ENCODE measurements around the gene KIAA2012.

The KIAA2012 gene

GRCh38 chr2:202157211-202157990 lies 84.3 kb downstream of the KIAA2012 start:
- no peak for DNase-seq
- H3K36me3 ChIP-seq = no peaks in the 10 kb centered on the region
- TF ChIP-seq, protein P1, sequence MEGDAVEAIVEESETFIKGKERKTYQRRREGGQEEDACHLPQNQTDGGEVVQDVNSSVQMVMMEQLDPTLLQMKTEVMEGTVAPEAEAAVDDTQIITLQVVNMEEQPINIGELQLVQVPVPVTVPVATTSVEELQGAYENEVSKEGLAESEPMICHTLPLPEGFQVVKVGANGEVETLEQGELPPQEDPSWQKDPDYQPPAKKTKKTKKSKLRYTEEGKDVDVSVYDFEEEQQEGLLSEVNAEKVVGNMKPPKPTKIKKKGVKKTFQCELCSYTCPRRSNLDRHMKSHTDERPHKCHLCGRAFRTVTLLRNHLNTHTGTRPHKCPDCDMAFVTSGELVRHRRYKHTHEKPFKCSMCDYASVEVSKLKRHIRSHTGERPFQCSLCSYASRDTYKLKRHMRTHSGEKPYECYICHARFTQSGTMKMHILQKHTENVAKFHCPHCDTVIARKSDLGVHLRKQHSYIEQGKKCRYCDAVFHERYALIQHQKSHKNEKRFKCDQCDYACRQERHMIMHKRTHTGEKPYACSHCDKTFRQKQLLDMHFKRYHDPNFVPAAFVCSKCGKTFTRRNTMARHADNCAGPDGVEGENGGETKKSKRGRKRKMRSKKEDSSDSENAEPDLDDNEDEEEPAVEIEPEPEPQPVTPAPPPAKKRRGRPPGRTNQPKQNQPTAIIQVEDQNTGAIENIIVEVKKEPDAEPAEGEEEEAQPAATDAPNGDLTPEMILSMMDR (IDR thresholded peaks at IDR 0.05; ENCODE audit: low read depth, low read length) = no peak
- no peak overlapping the region for H3K4me3 ChIP-seq (ENCODE audit: low read depth, low read length)
- H3K27me3 ChIP-seq (ENCODE audit: insufficient read depth, low read depth, severe bottlenecking) = no peaks in the 10 kb centered on the region
- no peak overlapping the region for H3K27ac ChIP-seq
- peaks cover 4% of the 10 kb centered on the region for H3K9me3 ChIP-seq (ENCODE audit: severe bottlenecking)

GRCh38 chr2:202158796-202159195 lies 85.7 kb downstream of the KIAA2012 start:
- TF ChIP-seq, protein P1 (IDR thresholded peaks at IDR 0.05; ENCODE audit: low read depth, low read length) = peak; percentile 59
- H3K36me3 ChIP-seq = no peaks in the 10 kb centered on the region

GRCh38 chr2:202161151-202161835 lies 88.2 kb downstream of the KIAA2012 start:
- TF ChIP-seq, protein P1 (IDR thresholded peaks at IDR 0.05; ENCODE audit: low read depth, low read length) = no peak

More at GRCh38 chr2:202158796-202159195, 85.7 kb downstream of the KIAA2012 start:
- DNase-seq = peak; percentile 45
- no peaks in the 10 kb centered on the region for H3K9me3 ChIP-seq (ENCODE audit: severe bottlenecking)
- H3K4me3 ChIP-seq (ENCODE audit: low read depth, low read length) = no peak overlapping the region
- no peaks in the 10 kb centered on the region for H3K27me3 ChIP-seq (ENCODE audit: insufficient read depth, low read depth, severe bottlenecking)
- no peak overlapping the region for H3K27ac ChIP-seq

DNA sequence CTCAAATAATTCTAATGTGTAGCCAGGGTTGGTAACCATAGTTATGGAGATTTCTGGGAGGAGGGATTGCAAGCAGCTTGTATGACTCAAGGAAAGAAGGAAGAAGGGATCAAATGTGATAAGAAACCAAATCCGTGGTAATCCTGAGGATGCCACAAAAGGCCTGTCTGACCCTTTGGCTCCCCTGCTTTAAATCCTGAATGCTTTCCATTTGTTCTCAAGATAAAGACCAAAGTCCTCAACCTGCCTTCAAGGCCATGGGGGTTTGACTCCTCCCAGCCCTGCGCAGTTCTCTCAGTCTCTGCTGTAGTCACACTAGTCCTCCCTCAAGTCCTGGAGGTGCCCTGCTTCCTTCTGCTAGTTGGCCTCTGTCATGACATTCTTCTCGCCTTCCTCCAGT lies 91.4 kb downstream of the KIAA2012 start:
- H3K27ac ChIP-seq = peak overlapping the region; percentile 27; the same call in 1 of the 2 replicates
- H3K27me3 ChIP-seq (ENCODE audit: insufficient read depth, low read depth, severe bottlenecking) = no peaks in the 10 kb centered on the region
- DNase-seq = peak; percentile 75
- H3K36me3 ChIP-seq = no peaks in the 10 kb centered on the region
- H3K9me3 ChIP-seq (ENCODE audit: severe bottlenecking) = no peaks in the 10 kb centered on the region
- no peak overlapping the region for H3K4me3 ChIP-seq (ENCODE audit: low read depth, low read length)
- TF ChIP-seq, protein P1 (IDR thresholded peaks at IDR 0.05; ENCODE audit: low read depth, low read length) = no peak

More at GRCh38 chr2:202161151-202161835, 88.2 kb downstream of the KIAA2012 start:
- Histone ChIP-seq H3K27me3 (ENCODE audit: insufficient read depth, low read depth, severe bottlenecking) (no peaks in the 10 kb centered on the region), H3K9me3 (ENCODE audit: severe bottlenecking) (no peaks in the 10 kb centered on the region), H3K27ac (no peak overlapping the region), H3K36me3 (no peaks in the 10 kb centered on the region), H3K4me3 (ENCODE audit: low read depth, low read length) (no peak overlapping the region)
- no peak for DNase-seq

GRCh38 chr2:202165208-202165607 lies 92.2 kb downstream of the KIAA2012 start:
- Histone ChIP-seq H3K36me3 (no peaks in the 10 kb centered on the region), H3K27me3 (ENCODE audit: insufficient read depth, low read depth, severe bottlenecking) (no peaks in the 10 kb centered on the region), H3K27ac (no peak overlapping the region; the same call in 1 of the 2 replicates), H3K4me3 (ENCODE audit: low read depth, low read length) (no peak overlapping the region), H3K9me3 (ENCODE audit: severe bottlenecking) (no peaks in the 10 kb centered on the region)
- DNase-seq = no peak
- TF ChIP-seq, protein P1 (IDR thresholded peaks at IDR 0.05; ENCODE audit: low read depth, low read length) = no peak
